Tibial nerve (tissue), 3 donors: ENCODE results near the gene ABCG1.

Experiments
- CTCF ChIP-seq, 5 experiments: fragments of 200-600 bp in 3 of 5; fragments of 450-650 bp in 2 of 5; sonication (generic) in 3 of 5; IDR thresholded peaks; one replicate each; pipeline ENCODE4 v1.5.1; 2016 to 2019; ENCODE audit warnings: antibody characterized with exemption in 5 of 5, mild to moderate bottlenecking in 3 of 5, moderate library complexity in 2 of 5
- POLR2A ChIP-seq, 2 donors: fragments of 450-650 bp; IDR thresholded peaks; one replicate each; pipeline ENCODE4 v1.6.1; 2017; ENCODE audit warnings: antibody characterized with exemption in 2 of 2, mild to moderate bottlenecking in 2 of 2, moderate library complexity in 2 of 2

GRCh38 chr21:42317341-42317741, 98.4 kb downstream of the ABCG1 start:
- no peak for TF ChIP-seq CTCF (IDR thresholded peaks at IDR 0.05)
- no peak for TF ChIP-seq POLR2A (IDR thresholded peaks at IDR 0.05)
